ENCODE data around the gene C6.

The C6 gene

DNA sequence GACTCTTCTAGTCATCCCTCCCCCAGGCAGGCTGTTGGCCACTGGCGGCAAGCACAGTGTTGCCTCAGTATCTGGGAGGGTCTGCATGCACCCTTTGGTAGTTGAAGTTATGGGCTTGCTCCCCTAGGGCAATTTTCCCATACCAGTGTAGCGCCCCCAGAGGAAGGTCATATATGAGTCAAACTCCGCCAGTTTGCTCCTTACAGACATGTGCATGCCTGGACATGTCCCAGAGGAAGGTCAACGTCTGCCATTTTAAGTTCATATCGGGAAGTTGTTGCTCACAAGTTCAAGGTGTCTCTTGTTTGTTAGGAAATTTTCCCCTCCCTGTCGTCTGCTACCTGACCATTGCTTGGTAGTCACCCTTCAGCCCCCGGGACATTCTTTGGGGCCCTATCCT is 90.9 kb downstream of the C6 start:
- DNase-seq (ENCODE audit: low spot score): no peak

DNA sequence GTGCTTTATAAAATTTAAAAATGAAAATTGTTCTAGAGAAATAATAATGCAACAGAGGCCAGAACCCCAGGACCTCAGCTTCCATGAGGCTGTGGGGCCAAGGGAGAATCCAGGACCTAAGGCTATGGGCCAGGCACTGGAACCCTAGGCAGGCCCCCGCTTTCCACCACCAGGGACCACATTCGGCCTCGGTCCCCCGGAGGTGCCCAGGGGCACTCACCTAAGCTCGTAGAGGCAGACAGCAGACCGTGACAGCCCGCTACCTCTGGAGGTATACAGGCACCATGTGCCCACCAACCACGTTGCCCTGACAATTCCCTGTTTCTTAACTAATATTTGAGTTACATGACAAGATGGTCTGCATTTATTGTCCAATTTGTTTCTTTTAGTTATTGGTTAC is 92.7 kb downstream of the C6 start:
- no peak for DNase-seq (ENCODE audit: low spot score)

DNA sequence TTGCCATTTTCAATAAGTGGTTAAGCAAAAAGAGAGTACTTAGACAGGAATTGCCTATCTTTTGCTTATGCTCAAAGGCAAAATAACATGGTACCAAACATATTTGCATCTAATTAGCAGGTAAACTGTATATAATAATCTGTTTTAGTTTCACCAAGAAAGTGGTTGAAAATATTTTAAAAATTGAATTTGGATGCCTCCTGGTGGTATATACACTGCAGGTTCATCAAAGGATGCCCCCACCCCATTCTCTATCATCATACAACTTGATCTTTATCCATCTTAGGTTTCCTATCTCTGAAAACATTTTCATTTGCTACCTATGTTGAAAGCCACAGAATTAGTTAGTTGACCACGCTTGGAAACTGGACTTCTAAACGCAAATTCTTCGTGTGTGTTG is 95.2 kb downstream of the C6 start:
- no peak for DNase-seq (ENCODE audit: low spot score)

DNA sequence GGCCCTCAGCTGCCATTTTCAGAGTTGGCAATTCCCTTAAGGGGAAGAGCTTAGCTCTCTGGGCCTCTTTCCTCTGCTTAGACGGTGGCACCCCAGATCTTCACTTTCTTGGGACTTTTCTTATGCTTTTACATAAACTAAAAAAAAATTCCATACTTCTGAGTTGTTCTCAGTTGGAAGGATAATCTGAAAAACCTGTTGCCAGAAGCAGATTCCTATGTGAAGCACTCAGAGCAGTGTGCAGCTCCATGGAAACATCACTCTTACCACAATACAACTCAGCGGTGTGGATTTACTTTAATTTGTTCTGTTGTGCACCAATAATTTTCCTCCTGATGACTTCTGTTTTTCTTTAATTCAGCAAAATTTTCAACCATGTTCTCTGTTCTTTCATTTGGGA is 98.1 kb downstream of the C6 start:
- no peak for DNase-seq (ENCODE audit: low spot score)

DNA sequence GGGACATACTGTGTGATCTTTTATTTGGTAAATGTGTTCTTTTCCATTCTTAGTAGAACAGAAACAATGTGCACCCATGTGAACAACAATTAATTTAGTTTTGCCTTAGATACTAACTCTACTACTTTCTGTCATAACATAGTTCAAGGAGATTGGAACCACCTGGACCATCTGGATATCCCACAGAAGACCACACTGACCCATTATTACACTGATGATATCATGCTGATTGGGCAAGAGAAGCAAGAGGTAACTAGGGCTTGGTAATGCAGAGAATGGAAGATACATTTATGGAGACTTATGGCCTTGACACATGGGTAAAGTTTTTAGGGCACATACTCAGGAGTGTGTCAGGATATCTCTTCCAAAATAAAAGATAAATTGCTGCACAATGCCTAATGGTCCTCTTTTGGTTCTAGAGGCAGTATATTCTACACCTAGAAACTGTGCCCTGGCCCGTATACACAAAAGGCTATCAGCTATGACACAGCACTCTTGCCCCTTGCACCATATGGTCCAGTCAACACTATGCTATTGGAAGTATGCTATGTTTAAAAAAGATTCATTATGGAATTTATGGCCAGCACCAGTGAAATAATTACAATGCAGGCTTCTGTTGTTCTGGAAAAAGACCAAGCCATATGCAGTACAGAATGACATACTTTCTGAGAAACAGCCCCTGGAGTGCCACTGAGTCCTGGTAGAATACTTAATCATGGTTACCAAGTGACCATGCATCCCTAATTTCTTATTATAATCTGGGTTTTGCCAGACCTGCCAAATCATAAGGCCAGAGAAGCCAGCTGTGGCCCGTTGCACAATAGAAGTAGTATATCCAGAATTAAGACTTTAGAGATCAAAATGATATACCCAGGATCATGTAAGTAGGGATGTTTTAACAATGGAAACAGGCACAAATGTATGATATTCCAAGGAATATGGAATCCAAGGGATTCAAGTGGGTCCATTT is 100.6 kb downstream of the C6 start:
- DNase-seq (ENCODE audit: low spot score): no peak

DNA sequence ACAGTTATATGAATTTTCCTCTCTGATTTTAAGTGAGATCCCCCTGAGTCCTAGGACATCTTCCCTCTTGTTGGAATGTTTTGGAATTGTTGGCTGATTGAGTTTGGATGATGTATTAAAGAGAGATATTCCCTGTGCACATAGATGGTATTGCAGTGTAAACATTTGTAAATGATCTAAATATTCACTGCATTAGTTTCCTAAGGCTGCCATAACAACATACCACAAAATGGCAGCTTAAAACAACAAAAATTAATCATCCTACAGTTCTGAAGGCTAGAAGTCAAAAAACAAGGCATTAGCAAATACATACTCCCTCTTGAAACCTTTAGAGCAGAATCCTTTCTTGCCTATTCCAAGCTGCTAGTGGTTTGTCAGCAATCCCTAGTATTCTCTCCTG is 104.1 kb downstream of the C6 start:
- no peak for DNase-seq (ENCODE audit: low spot score)

DNA sequence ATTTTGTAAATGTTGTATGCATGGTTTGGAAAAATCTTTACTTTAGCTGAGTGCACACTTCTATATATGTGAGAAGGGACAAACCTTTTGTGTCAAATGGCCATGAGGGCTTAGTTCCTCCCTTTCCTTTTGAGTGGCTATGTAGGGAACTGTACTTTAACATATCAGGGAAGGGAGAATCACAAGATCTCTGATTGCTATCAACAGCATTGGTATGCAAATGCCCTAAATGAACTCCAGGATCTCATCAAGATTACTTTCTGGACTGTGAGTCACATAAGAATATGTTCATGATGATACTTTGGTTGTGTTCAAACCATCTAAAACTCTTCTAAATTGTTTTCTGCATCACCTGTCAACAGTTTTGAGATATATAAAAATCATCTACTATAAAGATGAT is 111.0 kb downstream of the C6 start:
- no peak for DNase-seq (ENCODE audit: low spot score)

DNA sequence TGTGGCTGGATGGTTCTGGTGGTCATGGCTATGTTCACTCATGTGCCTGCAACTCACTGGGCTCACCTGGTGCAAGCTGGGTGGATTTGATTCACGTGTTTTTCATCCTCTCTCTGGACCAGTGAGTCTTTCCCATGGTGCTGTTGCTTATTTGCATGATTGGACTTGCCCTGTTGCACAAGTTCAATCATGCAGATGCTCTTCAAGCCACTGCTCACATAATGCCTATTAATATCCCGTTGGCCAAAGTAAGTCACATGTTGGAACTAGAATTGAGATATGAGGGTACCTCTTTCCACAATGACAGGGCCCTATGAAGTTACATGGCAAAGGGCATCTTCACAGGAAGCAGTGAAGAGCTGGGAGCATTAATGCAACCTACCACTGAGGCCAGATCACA is 115.7 kb downstream of the C6 start:
- no peak for DNase-seq (ENCODE audit: low spot score)

DNA sequence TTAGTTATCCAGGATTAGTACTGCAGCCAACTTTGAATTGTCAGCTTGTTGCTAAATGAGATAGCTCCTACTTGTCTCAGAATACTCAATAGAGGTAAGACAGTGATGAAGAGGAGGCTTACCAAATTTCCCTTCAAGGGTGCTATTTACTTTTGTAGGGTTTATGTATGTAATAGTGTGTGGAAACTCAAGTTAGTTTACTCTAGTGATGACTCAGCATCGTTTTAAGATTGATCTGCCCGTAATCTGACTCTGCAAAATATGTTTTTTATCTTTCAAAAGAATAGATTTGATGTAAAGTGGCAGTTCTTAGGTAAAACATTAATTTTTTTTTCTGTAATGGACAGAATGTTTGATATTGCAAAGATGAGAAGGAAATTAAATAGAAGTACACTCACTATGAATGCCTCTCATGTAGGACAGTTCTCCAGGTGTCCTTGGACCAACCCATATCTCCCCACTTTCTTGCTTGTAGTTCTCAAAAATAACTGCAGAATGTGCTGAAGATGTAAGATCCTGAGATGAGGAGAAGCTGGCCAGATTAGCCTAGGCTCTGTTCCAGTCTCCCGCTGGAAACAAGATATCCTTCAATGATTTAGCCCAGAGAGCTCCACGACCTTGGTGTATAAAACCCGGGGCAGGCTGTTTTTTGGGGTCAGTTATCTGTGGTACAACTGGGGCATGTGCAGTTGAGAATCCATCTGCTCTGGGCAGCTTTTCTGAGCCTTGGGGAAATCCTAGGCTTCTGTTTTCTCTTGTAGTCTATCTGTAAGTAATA is 117.8 kb downstream of the C6 start:
- no peak for DNase-seq (ENCODE audit: low spot score)

DNA sequence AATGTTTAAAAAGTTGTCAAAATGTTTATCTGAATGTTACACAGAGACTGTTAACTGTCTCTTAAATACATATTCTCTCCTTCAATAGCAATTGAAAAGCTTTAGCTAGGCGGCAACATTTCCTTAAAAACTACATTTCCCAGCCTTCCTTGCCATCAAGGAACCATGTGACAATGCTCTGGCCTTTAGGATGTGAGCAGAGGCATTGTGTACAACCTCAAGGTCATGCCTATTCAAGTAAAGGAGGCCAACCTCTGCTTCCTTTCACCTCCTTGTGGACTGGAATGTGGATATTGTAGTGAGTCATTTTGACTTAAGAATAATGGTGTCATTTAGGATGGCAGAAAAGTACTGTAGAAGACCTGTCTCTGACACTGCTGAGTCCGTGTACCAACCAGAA is 118.5 kb downstream of the C6 start:
- peak; percentile 29 for DNase-seq (ENCODE audit: low spot score)

DNA sequence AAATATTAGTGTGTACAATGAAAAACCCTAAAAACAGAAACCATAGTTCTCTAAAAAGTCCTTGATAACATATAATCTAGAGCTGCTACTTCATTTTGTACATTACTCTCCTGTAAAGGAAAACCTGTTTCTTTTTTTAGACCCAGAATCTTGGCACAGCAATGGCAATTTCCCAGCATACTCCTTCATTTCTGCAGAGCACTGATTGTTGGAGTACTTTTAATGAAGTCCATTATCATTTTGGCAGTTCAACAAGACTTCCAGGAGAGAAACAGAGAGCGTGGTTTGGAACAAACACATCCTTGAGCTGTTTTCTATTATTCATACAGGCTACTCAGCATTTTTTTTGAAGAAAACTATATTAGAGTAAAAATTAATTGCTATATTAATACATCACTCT is 119.5 kb downstream of the C6 start:
- DNase-seq (ENCODE audit: low spot score): no peak

All from HuH-7 (cell line).